NT2/D1 (cell line): ENCODE measurements around the gene GLYAT.

Source experiments
- DNase-seq: peaks from one replicate; pipeline ENCODE4 v3.0.0-alpha.2; 2011; ENCODE audit warnings: low read depth, low spot score
- H3K27me3 ChIP-seq: 2 replicates; pipeline ENCODE4 v1.6.0; 2011; ENCODE audit warnings: mild to moderate bottlenecking; ENCODE audit not compliant: insufficient read length, insufficient read depth
- H3K36me3 ChIP-seq: 2 replicates; pipeline ENCODE4 v1.6.1; 2011; ENCODE audit warnings: mild to moderate bottlenecking, low read length, mixed read lengths; ENCODE audit not compliant: insufficient read depth, insufficient read length
- H3K4me1 ChIP-seq: 2 replicates; pipeline ENCODE4 v1.5.1; 2011; ENCODE audit not compliant: insufficient read depth, insufficient read length
- H3K4me3 ChIP-seq: 2 replicates; pipeline ENCODE4 v1.5.1; 2011; ENCODE audit warnings: low read depth; ENCODE audit not compliant: insufficient read length
- H3K9ac ChIP-seq: 2 replicates; pipeline ENCODE4 v1.6.0; 2011; ENCODE audit warnings: low read depth; ENCODE audit not compliant: insufficient read length
- H3K9me3 ChIP-seq: 2 replicates; pipeline ENCODE4 v1.5.1; 2011; ENCODE audit warnings: mild to moderate bottlenecking, low read length; ENCODE audit not compliant: insufficient read depth
- SUZ12 ChIP-seq: IDR thresholded peaks from 2 replicates; pipeline ENCODE4 v1.6.1; 2011; ENCODE audit not compliant: insufficient read length, insufficient read depth; ENCODE audit errors: extremely low read depth
- YY1 ChIP-seq: IDR thresholded peaks from 2 replicates; pipeline ENCODE4 v1.6.1; 2011; ENCODE audit not compliant: insufficient read length, insufficient read depth
- ZNF274 ChIP-seq: IDR thresholded peaks from 2 replicates; pipeline ENCODE4 v1.6.1; 2011; ENCODE audit warnings: mild to moderate bottlenecking, low read depth, low read length

GLYAT gene

GRCh38 chr11:58731819-58732218 is at the start of gene GLYAT:
Gene GLYAT, minus strand, starts transcription at chr11:58731943. Its CDS starts 7,447 bp downstream, at chr11:58724496.
- H3K36me3 ChIP-seq, result no peaks in the 10 kb centered on the region
- no peak within 1 kb of the TSS for H3K4me3 ChIP-seq
- no peaks in the 10 kb centered on the region for H3K27me3 ChIP-seq
- no peak within 1 kb of the TSS for H3K9ac ChIP-seq
- TF ChIP-seq ZNF274 (no peak), SUZ12 (no peak), YY1 (no peak)
- no peaks in the 10 kb centered on the region for H3K4me1 ChIP-seq
- no peak for DNase-seq
- H3K9me3 ChIP-seq, result no peaks in the 10 kb centered on the region

GRCh38 chr11:58781345-58781744 is 49.6 kb upstream of the GLYAT start:
- H3K36me3 ChIP-seq, result no peaks in the 10 kb centered on the region

GRCh38 chr11:58780578-58780977 is 48.8 kb upstream of the GLYAT start:
- H3K4me1 ChIP-seq, result no peaks in the 10 kb centered on the region
- DNase-seq, result no peak
- peaks cover 19% of the 10 kb centered on the region; the same call in 1 of the 2 replicates for H3K9me3 ChIP-seq
- no peaks in the 10 kb centered on the region for H3K27me3 ChIP-seq
- no peak overlapping the region for H3K9ac ChIP-seq
- no peak overlapping the region for H3K4me3 ChIP-seq
- no peaks in the 10 kb centered on the region for H3K36me3 ChIP-seq
- TF ChIP-seq ZNF274, result no peak
- no peak for TF ChIP-seq SUZ12
- no peak for TF ChIP-seq YY1

More at GRCh38 chr11:58781345-58781744, 49.6 kb upstream of the GLYAT start:
- peaks cover 19% of the 10 kb centered on the region; the same call in 1 of the 2 replicates for H3K9me3 ChIP-seq
- H3K27me3 ChIP-seq, result no peaks in the 10 kb centered on the region
- H3K9ac ChIP-seq, result no peak overlapping the region
- TF ChIP-seq SUZ12 (no peak), YY1 (no peak), ZNF274 (no peak)
- no peak overlapping the region for H3K4me3 ChIP-seq
- DNase-seq, result no peak
- no peaks in the 10 kb centered on the region for H3K4me1 ChIP-seq

GRCh38 chr11:58776891-58777710 is 45.4 kb upstream of the GLYAT start:
- H3K9me3 ChIP-seq, result peaks cover 19% of the 10 kb centered on the region; the same call in 1 of the 2 replicates
- H3K36me3 ChIP-seq, result no peaks in the 10 kb centered on the region
- DNase-seq, result no peak
- no peak overlapping the region for H3K9ac ChIP-seq
- TF ChIP-seq ZNF274 (no peak), YY1 (no peak), SUZ12 (no peak)
- H3K27me3 ChIP-seq, result no peaks in the 10 kb centered on the region
- H3K4me1 ChIP-seq, result no peaks in the 10 kb centered on the region
- H3K4me3 ChIP-seq, result no peak overlapping the region

- H3K9ac ChIP-seq, result no peak overlapping the region
- H3K4me1 ChIP-seq, result no peaks in the 10 kb centered on the region
- TF ChIP-seq ZNF274 (no peak), YY1 (no peak), SUZ12 (no peak)
- peaks cover 24% of the 10 kb centered on the region for H3K9me3 ChIP-seq
- H3K27me3 ChIP-seq, result no peaks in the 10 kb centered on the region
- H3K36me3 ChIP-seq, result no peaks in the 10 kb centered on the region
- DNase-seq, result no peak
- H3K4me3 ChIP-seq, result no peak overlapping the region
These were observed 43.4 kb upstream of the GLYAT start for GRCh38 chr11:58775066-58775708.

- H3K27me3 ChIP-seq, result no peaks in the 10 kb centered on the region
- H3K4me3 ChIP-seq, result no peak overlapping the region
- TF ChIP-seq YY1 (no peak), SUZ12 (no peak), ZNF274 (no peak)
- peaks cover 25% of the 10 kb centered on the region for H3K9me3 ChIP-seq
- H3K4me1 ChIP-seq, result no peaks in the 10 kb centered on the region
- no peak overlapping the region for H3K9ac ChIP-seq
- no peak for DNase-seq
- no peaks in the 10 kb centered on the region for H3K36me3 ChIP-seq
These were observed 42.4 kb upstream of the GLYAT start for GRCh38 chr11:58774164-58774593.

GRCh38 chr11:58773337-58773736 is 41.6 kb upstream of the GLYAT start:
- TF ChIP-seq SUZ12 (no peak), YY1 (no peak), ZNF274 (no peak)
- H3K36me3 ChIP-seq, result no peaks in the 10 kb centered on the region
- H3K9me3 ChIP-seq, result peaks cover 34% of the 10 kb centered on the region
- no peak overlapping the region for H3K9ac ChIP-seq
- H3K4me1 ChIP-seq, result no peaks in the 10 kb centered on the region
- H3K27me3 ChIP-seq, result no peaks in the 10 kb centered on the region
- DNase-seq, result no peak
- no peak overlapping the region for H3K4me3 ChIP-seq
